ENCODE data around the gene BCL2L12. TPM values are rescaled to one million over a fixed set of nuclear protein-coding genes. Genes with fewer than 3 reads are reported as not detected.
A peak's percentile ranks its signal among the peaks of the same experiment; 100 is the strongest.

BCL2L12 gene
- total and polyA plus RNA-seq, 2 donors (not counting 1 experiment from before 2014, with no cell fraction given): 19.9 to 22.1 TPM

GRCh38 chr19:49676784-49677230 lies 11.1 kb downstream of the BCL2L12 start:
- peaks cover 64% of the 10 kb centered on the region for H3K4me1 Mint-ChIP-seq
- no peaks in the 10 kb centered on the region for H3K9me3 Mint-ChIP-seq (ENCODE audit: insufficient read depth)
- H3K27me3 Mint-ChIP-seq: no peaks in the 10 kb centered on the region
- peaks cover 44% of the 10 kb centered on the region for H3K79me2 ChIP-seq (ENCODE audit: control insufficient read depth, insufficient read depth, low read length)
- POLR2A ChIA-PET: interaction anchor here (0.6 to 6.7 kb wide), 15 partner anchors 9 to 340 kb away, joined by 3 to 53 read pairs (median 4); partner anchors contain the start of genes ALDH16A1, BCL2L12, FLT3LG and IRF3
- no peaks in the 10 kb centered on the region for H3K27me3 ChIP-seq (replicated peaks in 1 of 4; ENCODE audit: control extremely low read depth in 1 of 4, control insufficient read depth in 3 of 4, insufficient read depth in 4 of 4, low read length in 3 of 4)
- H3K27ac Mint-ChIP-seq: peak overlapping the region; percentile 96
- H3K4me3 ChIP-seq (ENCODE audit: control extremely low read depth in 1 of 5, extremely low read depth in 1 of 5, insufficient read depth in 1 of 5, low read depth in 2 of 5, low read length in 4 of 5): peak overlapping the region; percentile 88 to 98 (median 97)
- CTCF ChIA-PET: interaction anchor here (0.6 to 6.5 kb wide), 19 partner anchors 9 to 224 kb away, joined by 3 to 50 read pairs (median 4); partner anchors contain the start of genes ALDH16A1, BCL2L12, FLT3LG and IRF3
- ATAC-seq (ENCODE audit: low read depth) (peak; percentile 69), DNase-seq (peak; percentile 100)
- H3K36me3 ChIP-seq (replicated peaks in 1 of 2; ENCODE audit: control extremely low read depth in 1 of 2, control insufficient read depth in 1 of 2, extremely low read depth in 1 of 2, insufficient read depth in 2 of 2, low read length in 1 of 2): peaks cover 0 to 16% of the 10 kb centered on the region in 2 experiments
- H3K9me3 ChIP-seq (ENCODE audit: control extremely low read depth in 1 of 3, control insufficient read depth in 2 of 3, insufficient read depth in 1 of 3, low read length in 2 of 3): peaks cover 0 to 5% (median 0%) of the 10 kb centered on the region in 3 donors
- WGBS (ENCODE audit: insufficient coverage): 1% methylated on average over 34 of the region's 34 CpGs
- H4K20me1 ChIP-seq (ENCODE audit: control insufficient read depth, insufficient read depth, low read length, poor library complexity, severe bottlenecking): peaks cover 44% of the 10 kb centered on the region
- H3K9ac ChIP-seq (ENCODE audit: low read length): peak overlapping the region; percentile 92
- peak overlapping the region; percentile 87 for H3K4me2 ChIP-seq (replicated peaks; ENCODE audit: low read depth, low read length, poor library complexity, severe bottlenecking)
- H3K27ac ChIP-seq (ENCODE audit: low read length in 2 of 2): peak overlapping the region; percentile 93 to 98
- H3K4me3 Mint-ChIP-seq: peak overlapping the region; percentile 100
- H3K4me1 ChIP-seq (ENCODE audit: control insufficient read depth in 2 of 2, insufficient read depth in 2 of 2, low read length in 2 of 2): peaks cover 42 to 77% of the 10 kb centered on the region in 2 donors
- intact Hi-C loops (cut with micrococcal nuclease): loop anchor here (1.0 to 10.0 kb wide), 11 partner anchors 12 to 592 kb away; partner anchors contain the start of genes AKT1S1, ALDH16A1, BCL2L12 and C19orf73
- peak overlapping the region; percentile 86 for H2AFZ ChIP-seq (ENCODE audit: insufficient read depth, low read depth, low read length, poor library complexity, severe bottlenecking)
- TF ChIP-seq CTCF (IDR thresholded peaks at IDR 0.05) (no peak), EZH2 (IDR thresholded peaks at IDR 0.05; ENCODE audit: borderline replicate concordance, insufficient read depth, low read depth, low read length, poor library complexity, severe bottlenecking) (no peak)

All from B cell (primary cell).